LNCaP clone FGC (cell line): ENCODE data around the gene MRTFA.

Source experiments
- DNase-seq: peaks from one replicate; pipeline ENCODE4 v3.0.0-alpha.2; 2011; ENCODE audit warnings: low read depth
- H3K4me3 ChIP-seq: 2 replicates; pipeline ENCODE4 v1.5.1; 2011; ENCODE audit warnings: mild to moderate bottlenecking, low read depth, low read length, control low read depth
- TF ChIP-seq, protein P1 (sequence below): IDR thresholded peaks from 2 replicates; pipeline ENCODE4 v1.5.1; 2012; ENCODE audit warnings: mild to moderate bottlenecking; ENCODE audit not compliant: control insufficient read depth, insufficient read depth; ENCODE audit errors: extremely low read depth

MRTFA gene

GRCh38 chr22:40416636-40417035, 219.9 kb downstream of the MRTFA start:
- TF ChIP-seq, protein P1, sequence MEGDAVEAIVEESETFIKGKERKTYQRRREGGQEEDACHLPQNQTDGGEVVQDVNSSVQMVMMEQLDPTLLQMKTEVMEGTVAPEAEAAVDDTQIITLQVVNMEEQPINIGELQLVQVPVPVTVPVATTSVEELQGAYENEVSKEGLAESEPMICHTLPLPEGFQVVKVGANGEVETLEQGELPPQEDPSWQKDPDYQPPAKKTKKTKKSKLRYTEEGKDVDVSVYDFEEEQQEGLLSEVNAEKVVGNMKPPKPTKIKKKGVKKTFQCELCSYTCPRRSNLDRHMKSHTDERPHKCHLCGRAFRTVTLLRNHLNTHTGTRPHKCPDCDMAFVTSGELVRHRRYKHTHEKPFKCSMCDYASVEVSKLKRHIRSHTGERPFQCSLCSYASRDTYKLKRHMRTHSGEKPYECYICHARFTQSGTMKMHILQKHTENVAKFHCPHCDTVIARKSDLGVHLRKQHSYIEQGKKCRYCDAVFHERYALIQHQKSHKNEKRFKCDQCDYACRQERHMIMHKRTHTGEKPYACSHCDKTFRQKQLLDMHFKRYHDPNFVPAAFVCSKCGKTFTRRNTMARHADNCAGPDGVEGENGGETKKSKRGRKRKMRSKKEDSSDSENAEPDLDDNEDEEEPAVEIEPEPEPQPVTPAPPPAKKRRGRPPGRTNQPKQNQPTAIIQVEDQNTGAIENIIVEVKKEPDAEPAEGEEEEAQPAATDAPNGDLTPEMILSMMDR = no peak
- H3K4me3 ChIP-seq = no peak overlapping the region
- no peak for DNase-seq

DNA sequence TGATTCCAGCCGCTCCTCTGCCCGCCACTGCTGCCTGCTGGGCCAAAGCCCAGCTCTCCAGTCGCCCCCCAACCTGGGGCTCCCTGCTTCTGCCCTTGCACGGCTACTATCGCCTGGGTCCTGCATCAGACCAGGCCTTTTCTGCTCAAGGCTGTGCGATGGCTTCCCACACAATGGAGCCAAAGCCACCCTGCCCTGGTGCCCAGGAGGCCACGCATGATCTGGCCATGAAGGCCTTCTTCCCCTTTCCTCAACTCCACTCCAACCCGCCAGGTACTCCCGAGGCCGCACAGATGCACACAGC, 220.3 kb downstream of the MRTFA start:
- DNase-seq = no peak
- no peak overlapping the region for H3K4me3 ChIP-seq
- TF ChIP-seq, protein P1 = no peak

DNA sequence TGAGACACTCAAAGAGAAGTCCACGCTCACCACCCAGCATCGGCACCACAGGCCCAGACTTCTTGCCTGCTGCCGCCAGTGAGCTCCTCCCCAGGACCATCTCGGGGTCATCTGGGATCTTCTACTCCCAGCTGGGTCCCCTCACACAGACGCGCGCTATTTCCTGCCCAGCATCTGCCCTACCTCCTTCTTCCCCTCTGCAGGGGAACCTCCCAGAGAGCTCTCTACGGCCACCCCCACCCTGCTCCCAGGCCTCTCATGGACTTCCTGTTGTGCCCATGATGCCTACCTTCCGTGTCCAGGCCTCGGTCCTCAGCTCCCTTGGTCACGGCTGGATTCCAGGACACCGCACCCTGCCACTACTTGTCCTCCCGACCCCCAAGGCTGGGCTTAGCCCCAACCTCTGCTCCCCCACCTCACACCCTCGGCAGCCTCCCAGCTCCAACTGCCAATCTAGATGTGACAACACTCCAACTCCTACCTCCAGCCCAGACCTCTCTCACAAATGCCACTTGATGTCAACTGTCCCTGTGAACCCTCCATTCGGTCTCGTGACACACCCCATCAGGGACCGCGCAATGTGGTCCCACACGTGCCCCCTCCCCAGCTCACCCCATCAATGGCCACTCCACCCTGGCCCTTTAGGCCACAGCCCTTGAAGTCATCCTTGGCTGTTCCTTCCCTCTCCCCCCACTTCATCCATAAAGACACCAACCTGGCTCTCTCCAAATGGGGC, 220.8 kb downstream of the MRTFA start:
- TF ChIP-seq, protein P1 = no peak
- no peak overlapping the region for H3K4me3 ChIP-seq
- no peak for DNase-seq

- H3K4me3 ChIP-seq = no peak overlapping the region
- TF ChIP-seq, protein P1 = no peak
- no peak for DNase-seq
These were observed 221.5 kb downstream of the MRTFA start for GRCh38 chr22:40414838-40415505.

GRCh38 chr22:40414311-40414710, 222.2 kb downstream of the MRTFA start:
- no peak for DNase-seq
- TF ChIP-seq, protein P1 = no peak

DNA sequence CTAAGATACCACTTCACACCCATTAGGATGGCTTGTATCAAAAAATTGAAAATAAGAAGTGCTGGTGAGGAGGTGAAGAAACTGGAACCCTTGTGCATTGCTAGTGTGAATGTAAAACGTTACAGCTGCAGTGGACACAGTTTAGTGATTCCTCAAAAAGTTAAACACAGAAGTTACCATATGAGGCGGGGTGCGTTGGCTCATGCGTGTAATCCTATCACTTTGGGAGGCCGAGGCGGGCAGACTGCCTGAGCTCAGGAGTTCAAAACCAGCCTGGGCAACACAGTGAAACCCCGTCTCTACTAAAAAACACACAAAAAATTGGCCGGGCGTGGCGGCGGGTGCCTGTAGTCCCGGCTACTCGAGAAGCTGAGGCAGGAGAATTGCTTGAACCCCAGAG, 222.6 kb downstream of the MRTFA start:
- TF ChIP-seq, protein P1 = no peak

More at GRCh38 chr22:40414311-40414710, 222.2 kb downstream of the MRTFA start:
- H3K4me3 ChIP-seq = no peak overlapping the region

DNA sequence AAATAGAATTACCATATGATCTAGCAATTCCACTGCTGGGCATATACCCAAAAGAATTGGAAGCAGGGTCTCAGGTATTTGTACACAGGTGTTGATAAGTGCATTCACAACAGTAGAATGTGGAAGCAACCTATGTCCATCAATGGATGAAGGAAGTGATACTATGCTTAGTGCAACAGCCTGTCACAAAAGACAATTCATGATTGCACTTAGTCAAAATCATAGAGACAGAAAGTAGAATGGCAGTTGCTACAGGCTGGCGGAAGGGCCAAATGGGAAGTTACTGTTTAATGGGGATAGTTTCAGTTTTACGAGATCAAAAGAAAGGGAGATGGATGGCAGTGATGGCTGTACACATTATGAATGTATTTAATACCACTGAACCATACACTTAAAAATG, 224.1 kb downstream of the MRTFA start:
- no peak for DNase-seq
- no peak overlapping the region for H3K4me3 ChIP-seq
- TF ChIP-seq, protein P1 = no peak

More for the DNA sequence above, 222.6 kb downstream of the MRTFA start:
- no peak for DNase-seq
- no peak overlapping the region for H3K4me3 ChIP-seq
